GM11168 (cell line): ENCODE results near the gene GLB1L.

Experiments used
- in situ Hi-C: fragments of 300-500 bp; cut with MboI; formaldehyde crosslinking; loops from one replicate; pipeline ENCODE4 v1.12.0; 2022; ENCODE audit warnings: low sequenced_read_pairs; ENCODE audit not compliant: unreplicated experiment

The GLB1L gene

GRCh38 chr2:219253753-219254589 is 8.7 kb upstream of the GLB1L start, which contains the start of gene TUBA4A:
Gene TUBA4A (minus strand): TSS chr2:219253918. CDS start chr2:219253858, 60 bp downstream.
- in situ Hi-C loops = no loop called here

- in situ Hi-C loops = no loop called here
Observed at GRCh38 chr2:219252900-219253752, 7.9 kb upstream of the GLB1L start, which contains the start of gene TUBA4B. Gene TUBA4B (plus strand): TSS chr2:219253243. CDS start chr2:219253408, 165 bp downstream.

DNA sequence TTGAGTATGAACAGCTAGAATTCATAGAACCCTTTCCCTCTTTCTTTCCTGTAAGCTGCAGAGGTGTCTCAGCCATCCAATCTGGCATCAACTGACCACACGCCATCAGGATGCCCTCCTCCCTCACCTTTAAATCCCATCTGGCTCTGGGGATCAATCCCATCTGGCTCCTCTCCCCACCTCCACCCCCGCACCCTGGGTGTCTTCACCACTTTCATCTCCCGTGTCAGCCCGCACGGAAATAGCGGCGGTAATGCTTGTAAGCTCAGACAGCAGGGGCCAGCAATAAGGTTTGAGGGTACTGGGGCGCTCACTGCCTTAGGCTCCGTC is 7.3 kb upstream of the GLB1L start:
- in situ Hi-C loops = no loop called here

DNA sequence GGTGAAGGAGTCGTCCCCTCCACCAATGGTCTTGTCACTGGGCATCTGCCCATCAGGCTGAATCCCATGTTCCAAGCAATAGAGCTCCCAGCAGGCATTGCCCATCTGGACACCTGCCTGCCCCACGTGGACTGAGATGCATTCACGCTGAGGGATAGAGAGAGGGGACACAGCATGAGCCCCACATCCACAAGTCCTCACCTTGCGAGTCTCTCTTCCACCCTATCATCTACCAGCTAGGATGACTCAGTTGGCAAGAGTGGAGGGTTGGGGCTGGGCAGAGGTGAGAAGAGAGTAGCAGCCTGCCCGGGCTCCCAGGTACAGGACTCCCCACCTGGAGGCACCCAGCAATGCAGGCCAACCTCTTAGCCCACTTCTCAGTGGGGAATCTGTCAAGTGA is 6.8 kb upstream of the GLB1L start:
- in situ Hi-C loops = no loop called here

GRCh38 chr2:219251656-219252055 is 6.4 kb upstream of the GLB1L start:
- in situ Hi-C loops = no loop called here

GRCh38 chr2:219250049-219250781 is 5.0 kb upstream of the GLB1L start:
- in situ Hi-C loops = no loop called here

DNA sequence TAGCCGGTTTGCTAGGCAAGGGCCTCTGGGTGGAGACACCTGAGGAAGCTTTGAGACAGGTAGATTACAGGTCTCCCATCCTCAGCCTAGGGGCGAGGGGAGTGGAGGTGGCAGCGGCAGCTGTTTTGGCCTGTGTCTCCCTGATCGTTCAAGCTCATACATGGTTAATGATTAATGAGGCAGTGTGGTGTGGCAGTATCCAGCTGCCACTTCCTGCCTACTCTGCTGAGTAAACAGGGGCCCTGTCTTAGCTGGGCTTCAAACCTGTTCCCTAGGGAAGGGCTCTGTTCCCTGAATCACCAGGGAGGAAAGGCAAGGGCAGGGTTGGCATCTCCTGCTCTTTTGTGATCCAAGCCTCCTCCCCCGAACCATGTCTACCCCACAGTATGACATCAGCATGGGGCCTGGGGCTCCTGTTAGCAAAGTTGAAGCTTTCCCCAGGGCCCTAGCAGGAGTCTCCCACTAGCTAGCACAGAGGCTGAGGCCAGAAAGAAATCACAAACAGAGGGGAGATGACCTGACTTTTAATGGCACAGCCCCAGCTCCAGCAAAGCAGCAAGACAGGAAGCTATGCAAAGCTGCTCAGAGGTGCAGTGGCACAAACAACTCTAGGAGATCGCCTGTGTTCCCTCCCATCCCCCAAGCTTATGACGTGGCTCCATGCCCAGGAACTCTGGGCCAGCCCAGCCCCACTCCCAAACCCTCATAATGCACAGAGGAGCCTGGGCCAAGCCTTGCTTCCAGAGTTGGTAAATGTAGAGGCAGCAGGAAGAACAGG is 4.1 kb upstream of the GLB1L start:
- in situ Hi-C loops = no loop called here

DNA sequence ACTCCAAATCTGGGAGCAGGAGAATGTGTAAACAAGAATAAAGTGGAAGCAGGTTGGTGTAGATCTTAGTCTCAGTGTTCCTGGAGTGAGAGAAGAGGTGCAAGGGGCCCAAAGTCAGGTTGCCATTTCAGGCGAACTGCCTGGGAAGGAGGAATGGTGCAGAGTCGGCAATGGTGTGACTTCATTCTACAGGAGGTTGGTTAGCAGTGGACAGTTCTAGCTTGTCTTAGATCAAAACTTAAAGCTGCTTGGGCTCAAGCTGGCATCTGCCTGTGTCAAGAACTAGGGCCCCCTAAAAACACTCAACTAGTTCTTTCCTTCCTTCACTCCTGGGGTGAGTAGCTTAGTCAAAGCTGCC is 3.6 kb upstream of the GLB1L start:
- in situ Hi-C loops = no loop called here

DNA sequence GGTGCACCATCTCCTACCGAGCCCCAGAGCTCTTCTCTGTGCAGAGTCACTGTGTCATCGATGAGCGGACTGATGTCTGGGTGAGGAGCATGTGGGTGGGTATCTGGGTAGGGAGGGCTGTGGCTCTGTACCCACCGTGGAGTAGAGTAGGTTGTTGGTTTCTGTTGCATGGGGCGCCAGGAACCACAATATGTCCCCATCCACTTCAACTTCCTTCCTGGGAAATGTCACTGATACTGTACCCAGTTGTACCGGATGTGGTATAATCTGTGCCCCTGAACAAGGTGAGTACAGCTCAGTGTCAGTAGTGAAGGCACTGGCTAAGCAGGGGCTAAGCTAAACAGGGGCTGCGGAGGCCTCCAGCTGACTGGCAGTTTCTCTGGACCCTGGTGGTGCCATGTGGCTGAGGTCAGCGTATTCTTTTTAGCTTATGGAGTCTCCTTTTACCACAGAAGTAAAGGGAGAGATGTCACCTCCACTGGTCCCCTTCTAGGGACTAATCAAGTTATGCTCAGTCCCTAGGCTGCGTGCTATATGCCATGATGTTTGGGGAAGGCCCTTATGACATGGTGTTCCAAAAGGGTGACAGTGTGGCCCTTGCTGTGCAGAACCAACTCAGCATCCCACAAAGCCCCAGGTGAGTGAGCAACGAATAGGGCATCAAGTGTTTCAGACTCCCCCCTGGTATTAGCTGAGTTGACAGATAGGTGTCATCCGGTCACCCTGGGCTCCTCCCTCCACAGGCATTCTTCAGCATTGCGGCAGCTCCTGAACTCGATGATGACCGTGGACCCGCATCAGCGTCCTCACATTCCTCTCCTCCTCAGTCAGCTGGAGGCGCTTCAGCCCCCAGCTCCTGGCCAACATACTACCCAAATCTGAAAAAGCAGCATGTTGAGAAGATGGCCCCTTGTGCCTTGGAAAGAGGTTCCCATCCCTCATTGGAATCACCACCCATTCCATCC is 2.7 kb upstream of the GLB1L start:
- in situ Hi-C loops = no loop called here

- in situ Hi-C loops = no loop called here
Observed at GRCh38 chr2:219246559-219246958, 1.3 kb upstream of the GLB1L start.

- in situ Hi-C loops = no loop called here
Observed at GRCh38 chr2:219245899-219246230, 621 bp upstream of the GLB1L start.

DNA sequence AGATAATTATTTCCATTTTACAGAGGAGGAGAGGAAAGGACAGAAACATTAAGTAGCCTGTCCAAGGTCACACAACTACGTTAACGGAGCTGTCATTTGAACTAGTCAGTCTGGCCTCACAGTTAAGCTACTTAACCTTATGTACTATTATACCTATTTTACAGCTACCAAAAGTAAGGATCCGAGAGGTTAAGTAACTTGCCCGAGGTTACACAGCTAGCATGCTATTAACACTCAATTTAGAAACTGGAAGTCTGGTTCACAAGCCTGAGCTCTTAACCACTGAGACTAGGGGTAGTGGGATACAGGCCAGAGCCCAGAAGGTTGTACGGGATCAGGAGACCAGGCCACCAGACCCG is 476 bp downstream of the GLB1L start:
- in situ Hi-C loops = no loop called here

DNA sequence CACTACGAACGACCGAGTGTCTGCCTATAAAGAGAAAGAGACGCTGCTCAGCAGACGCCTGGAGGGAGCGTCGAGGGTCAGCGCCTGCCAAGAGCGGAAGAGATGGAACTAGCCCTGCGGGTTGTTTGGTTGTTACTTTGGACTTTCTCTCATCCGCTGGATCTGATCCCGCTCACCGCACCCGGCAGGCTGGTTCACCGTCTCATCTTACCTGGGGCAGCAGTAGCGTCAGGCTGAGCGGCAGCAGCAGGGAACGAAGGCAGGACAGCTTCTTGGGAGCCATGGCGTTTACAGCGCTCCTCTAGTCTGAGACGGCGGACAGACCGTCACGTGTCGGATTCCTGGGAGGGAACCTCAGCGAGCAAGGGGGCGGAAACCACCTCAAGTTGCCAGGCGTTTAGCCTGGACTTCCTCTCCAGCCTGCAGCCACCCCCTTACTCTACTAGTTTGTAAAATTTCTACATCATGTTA is 1.9 kb downstream of the GLB1L start:
- in situ Hi-C loops = no loop called here

- in situ Hi-C loops = no loop called here
Observed at GRCh38 chr2:219234331-219234730, 10.9 kb downstream of the GLB1L start.

GRCh38 chr2:219230059-219230540 is 15.1 kb downstream of the GLB1L start:
- in situ Hi-C loops = no loop called here

GRCh38 chr2:219229305-219230058 is 15.8 kb downstream of the GLB1L start, which contains the start of the genes ANKZF1 and ATG9A:
Gene ANKZF1 (plus strand): TSS chr2:219229806. CDS start chr2:219230258, 452 bp downstream.
Gene ATG9A (minus strand): TSS chr2:219229636. CDS start chr2:219228024, 1,612 bp downstream.
- in situ Hi-C loops = no loop called here

DNA sequence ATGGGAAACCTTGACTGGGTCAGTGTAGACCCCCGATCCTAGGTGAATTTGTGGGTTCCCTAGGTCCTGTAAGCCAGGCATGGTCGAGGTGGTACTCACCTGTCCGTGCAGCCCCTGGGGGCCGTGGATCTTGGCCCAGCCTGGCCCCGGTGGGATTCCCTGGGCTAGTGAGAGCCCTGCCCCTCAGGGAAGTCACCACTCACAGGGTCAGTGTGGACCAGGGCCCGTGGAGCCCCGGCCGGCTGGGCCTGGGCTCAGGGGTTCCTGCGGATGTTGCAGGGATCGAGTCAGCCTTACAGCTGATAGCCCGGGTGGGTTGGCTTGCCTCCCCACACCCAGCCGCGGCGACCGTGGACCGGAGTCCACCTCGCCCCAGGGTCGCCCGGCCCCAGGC is 16.3 kb downstream of the GLB1L start:
- in situ Hi-C loops = no loop called here
